ENCODE measurements around the gene RUNX1.
"Not testable (repeated sequence)": the region's sequence is repeated elsewhere in the genome, so short reads cannot be mapped to it uniquely, and the experiment has no call there.

RUNX1 gene

DNA sequence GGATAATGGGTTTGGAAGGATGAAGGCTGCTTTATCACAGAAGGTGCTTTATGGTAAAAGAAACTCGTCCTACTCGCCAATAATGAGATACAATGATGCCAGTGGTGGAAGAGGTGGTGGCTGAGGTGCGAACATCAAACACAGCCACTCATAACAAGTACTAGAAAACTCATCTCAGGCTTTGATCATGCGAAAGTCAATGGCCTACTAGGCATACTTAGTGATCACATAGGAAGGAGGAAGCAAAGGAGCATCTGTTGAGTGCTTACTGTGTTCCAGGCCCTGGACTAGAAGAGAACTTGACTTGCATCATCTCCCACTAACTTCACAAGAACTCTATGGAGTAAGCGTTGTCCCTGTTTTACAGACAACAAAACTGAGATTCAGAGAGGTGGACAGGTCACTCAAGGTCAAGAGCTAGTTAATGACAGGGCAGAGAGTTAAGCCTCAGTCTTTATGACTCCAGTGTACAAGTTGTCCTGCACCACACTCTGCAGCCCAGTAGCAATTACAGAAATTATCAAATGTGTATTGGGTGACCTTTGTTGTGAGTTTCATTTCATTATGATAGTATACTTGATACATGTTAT lies 33.6 kb downstream of the RUNX1 start:
- DNase-seq: peak in 1 of 2 experiments; percentile 44

DNA sequence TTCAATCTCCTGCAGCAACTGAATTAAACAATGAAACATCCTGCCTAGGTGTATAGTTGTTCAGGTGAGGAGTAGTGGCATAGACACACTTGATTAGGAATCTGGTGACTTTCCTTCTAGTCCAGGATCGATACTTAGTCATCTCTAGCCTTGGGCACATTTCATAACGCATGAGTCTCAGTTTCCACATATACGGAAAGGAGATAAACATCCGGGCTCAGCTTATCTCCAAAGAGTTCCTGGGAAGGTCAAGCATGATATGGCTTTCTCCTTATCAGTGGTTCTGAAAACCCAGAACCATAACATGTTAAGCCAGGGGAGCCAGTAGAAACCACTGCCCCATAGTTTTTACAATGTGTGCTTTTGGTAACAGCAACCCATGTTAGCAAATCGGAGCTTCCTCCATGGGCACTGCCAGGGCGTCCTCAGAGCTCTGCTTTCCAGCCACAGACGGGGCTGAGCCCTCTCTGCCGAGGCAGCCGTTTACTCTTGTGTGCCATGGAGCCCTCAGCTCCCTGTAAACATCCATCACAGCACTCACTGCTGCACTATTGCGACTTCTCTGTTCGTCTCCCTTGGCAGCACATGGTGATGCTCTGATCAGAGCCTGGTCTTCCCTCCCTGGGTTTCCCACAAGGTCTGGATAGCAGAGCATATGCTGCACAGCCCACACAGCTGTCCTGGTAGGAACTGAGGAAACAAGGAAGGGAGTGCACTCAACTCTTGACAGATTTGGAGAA lies 34.6 kb downstream of the RUNX1 start:
- peak in 1 of 2 experiments; percentile 30 for DNase-seq

DNA sequence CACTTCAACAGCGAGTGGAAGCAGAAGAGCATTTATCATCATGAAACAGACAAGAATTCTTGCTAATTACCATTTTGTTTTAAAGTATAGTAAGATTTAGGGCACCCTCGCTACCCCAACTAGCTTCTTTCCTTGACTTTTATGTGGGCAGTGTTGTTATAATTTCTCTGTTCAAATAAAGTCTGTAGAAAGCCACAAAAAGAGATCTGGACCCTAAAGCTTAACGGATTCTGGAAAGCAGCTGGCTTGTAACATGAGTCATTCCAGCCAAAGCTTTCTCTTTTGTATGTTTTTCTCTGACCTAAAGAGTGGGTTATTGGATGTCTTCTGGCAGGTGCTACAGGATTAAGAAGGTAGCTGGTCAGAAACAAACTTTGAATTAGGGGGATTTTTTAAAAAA lies 37.4 kb downstream of the RUNX1 start:
- DNase-seq: no peak

DNA sequence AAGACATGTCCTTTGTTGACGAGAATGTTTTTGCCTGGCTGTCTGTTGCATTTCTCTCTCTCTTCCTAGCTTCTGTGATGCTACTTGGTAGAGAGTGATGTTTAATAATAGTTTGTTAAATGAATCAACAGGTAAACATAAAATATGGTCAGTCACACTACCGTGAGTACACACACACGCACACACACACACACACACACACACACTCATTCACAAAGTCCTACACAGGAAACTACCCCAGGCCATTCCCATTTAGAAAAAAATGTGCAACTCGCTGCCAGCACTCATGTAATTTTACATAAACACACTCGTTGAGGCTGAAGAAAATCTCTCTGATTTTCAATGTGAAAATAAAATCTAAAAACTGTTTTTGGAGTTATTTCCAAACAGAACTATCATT lies 38.7 kb downstream of the RUNX1 start:
- DNase-seq: no peak

DNA sequence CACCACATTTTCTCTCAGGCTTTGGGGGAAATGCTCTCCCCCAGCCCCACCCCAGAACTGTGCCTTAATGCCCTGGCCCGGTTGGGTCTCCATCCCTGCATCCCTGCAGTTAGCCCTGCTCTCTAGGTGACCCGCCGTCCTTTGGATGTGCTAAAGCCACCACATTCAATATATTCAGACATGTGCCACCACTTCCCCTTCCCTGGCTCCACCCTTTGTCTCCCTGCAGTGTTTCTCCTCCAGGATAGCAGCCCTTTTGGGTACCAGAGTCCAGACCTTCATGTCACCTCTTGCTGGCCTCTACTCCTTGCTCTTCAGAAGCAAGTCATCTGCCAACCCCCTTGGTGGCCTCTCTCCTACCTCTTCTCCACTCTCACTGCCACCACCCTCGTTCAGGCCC lies 41.8 kb downstream of the RUNX1 start:
- peak in 1 of 2 experiments; percentile 15 for DNase-seq

DNA sequence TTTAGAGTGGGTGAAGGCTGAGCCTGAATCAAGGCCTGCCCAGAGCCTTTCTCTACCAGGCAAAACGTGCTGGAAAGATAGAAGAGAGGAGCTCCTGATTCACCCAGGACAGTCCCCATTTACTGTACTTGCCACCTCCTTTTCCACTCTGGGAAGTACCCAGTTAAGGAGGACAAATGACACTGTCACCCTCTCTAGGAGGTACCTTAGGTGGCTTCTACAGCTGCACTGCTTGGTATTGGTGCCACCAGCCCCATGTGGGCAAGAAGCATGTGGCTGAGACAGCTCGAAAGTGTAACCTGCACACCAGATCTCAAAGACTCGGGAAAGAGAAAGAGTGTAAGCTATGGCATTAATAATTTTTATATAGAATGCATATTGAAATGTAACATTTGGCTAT lies 42.3 kb downstream of the RUNX1 start:
- DNase-seq: peak in 1 of 2 experiments; percentile 17

DNA sequence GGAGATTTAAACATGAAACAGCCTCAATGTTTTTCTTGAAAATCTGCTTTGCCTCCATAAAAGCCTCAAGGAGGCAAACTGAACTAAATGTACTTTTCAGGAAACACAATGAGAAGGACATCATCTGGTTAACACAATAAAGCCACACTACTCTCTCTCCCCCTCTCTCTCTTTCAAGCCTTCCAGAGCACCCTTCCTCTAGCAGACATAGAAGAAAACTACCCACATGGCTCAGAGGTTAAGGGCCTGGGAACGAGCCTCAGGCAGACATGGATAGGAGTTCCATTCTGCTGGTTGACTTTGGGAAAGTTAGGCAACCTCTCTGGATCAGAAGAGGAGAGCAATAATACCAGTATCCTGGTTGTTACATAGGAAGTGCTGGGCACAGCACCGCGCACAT lies 42.9 kb downstream of the RUNX1 start:
- no peak for DNase-seq

DNA sequence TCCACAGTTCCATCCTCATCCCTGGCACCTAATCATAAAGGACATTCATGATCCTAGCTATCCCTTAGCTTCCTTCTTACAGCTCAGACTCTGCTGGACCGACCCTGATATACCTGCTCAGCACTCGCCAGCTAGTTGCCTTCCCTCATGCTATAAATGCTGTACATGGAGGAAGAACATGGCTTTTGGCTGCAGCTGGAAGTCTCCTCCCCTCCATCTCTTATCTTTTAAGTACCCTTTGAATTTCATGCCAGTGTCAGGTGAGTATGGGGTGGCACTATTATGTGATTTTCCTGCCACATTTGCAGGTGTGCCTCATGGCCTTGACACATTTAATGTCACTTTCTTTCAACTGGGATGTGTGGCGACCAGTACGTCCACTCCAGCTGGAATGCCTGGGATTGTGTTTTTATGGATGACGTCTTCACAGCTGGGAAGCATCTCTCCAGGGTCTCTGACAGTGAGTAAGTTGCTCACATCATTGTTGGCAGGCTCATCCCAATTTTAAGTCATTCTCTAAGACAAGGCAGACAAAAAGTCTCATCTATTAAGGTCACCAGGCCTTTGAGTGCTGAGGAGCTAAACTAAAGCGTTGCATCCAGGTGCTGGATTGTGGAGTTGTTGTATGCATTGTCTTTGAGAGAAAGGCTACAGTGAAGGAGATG lies 43.4 kb downstream of the RUNX1 start:
- peak in 1 of 2 experiments; percentile 12 for DNase-seq

DNA sequence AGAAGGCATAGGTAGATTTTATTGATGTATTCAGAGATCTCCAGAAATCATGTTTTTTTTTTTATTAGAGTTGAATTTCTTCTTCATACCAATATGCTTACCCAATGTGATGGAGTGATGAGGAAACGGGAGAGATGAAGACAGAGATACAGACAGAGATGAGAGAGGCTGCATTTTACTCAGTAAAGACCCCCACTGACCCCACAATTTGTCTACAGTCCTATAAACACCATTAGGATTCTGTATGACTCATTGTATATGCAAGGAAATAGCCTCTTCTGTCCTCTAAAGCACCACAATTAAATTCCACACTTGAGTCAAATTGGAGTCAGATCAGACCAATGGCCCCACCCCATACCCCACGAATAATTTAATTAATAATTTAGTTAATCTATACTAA lies 44.0 kb downstream of the RUNX1 start:
- DNase-seq: no peak

DNA sequence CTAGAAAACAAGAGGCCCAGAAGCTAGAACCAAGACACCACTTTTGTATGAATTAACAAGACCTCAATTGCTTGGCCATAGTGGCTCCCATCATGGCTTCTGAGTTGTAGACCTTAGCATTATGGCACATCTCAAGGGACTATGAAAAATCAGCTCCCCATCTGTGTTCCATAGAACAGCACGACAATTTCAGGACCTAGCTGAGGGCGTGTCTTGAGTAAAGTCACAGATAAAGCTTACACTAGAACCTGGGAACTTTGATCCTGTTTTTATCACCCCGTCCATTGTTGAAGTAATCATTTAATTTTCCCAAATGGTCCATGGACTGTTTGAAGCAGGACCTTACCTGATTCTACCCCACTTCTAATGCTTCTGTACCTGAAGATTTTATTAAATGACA lies 44.8 kb downstream of the RUNX1 start:
- peak in 1 of 2 experiments; percentile 10 for DNase-seq

DNA sequence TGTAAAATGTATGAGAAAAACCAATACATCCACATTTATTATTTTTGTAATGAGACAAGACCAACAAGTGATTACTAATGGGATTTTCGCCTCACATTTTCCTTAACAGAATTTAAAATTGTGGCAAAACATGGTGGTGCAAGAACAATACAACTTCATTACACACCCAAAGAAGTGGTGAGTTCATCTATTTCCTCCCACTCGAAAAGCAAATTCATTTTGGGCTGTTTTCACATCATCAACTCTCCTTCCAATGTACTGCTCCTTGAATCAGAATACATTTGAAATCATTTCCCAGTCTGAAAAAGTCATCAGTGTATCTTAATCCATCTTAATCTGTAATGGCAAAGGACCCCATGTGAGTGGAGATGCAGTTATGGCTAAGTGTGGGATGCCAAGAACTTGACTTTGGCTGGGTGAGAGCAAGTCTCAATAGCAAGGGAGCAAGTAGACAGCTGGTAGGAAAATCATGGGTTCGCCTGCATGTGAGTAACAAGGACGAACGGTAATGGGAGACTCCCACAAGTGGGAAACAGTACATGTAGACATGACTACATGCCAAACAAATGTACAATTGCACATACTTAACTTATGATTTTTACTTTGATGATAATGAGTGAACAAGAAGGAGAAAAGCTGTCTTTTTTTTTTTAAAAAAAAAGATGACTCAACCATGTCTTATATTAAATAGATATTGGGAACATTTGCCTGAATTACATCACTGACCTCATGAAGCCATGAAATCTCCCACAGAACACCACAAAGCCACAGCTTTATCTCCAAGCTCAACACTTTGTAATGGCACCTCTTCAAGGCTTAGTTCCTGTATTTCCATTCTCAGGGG lies 46.0 kb downstream of the RUNX1 start:
- peak in 1 of 2 experiments; percentile 26 for DNase-seq

DNA sequence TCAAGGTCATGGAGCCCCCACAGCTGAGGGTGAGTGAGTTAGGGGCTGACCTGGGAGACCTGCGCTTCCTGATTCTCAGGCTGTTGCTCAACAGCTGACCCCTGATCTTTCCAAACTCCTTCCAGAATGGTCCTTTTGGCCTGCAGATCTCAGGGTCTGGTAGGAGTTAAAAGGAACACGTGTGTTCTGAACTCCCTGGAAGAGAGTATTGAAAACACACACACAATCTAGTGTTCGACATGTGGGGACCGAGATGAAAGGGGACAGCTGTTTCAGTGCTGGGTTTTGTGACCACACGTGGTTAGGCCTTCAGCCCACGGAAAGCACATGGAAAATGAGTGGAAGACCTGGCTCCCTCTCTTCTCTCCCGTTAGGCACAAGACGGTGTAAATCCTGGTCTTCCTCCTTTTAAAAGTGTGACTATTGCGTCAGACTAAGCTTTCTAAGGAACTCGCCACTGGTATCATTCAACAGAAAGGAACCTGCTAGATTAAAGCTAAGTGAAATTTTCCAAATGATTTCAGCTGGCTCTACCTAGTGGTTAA lies 49.6 kb downstream of the RUNX1 start:
- peak in 1 of 2 experiments; percentile 22 for DNase-seq

DNA sequence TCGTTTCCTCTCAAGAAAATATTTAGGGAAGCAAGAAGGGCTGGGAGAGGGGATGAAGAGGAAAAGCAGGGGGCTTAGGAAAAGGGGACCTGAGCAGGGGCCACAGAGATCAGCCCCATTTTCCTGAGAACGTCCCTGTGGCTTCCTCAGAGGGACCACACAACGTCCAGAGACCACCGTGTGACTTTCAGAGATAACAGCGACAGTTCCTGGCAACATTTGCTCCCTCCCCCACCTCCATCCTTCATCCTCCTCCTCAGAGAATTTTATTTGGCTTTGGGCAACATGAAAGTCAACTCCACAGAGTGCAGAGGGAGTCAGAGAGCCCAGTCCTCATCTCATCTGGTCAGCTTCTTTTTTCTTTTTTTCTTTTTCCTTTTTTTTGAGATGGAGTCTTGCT lies 50.9 kb downstream of the RUNX1 start:
- DNase-seq: peak in 1 of 2 experiments; percentile 14

DNA sequence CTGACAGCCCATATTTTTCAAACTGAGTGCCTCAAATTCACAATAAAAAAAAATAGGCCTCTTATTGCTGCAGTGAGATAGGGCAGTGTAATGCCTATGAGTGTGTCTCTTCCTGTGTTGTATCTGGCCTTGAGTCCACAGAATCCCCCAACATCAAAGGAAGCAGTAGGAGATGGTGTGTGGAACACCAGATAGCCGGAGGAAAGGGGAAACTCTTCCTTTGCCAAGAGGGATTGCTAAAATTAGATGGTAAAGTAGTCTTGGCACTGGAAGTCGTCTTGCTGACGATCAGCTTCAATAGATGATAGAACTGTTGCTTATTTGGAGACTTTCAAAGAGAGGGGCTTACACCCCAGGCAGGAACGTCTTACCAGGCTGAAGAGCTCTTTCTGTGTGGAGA lies 51.8 kb downstream of the RUNX1 start:
- no peak for DNase-seq

DNA sequence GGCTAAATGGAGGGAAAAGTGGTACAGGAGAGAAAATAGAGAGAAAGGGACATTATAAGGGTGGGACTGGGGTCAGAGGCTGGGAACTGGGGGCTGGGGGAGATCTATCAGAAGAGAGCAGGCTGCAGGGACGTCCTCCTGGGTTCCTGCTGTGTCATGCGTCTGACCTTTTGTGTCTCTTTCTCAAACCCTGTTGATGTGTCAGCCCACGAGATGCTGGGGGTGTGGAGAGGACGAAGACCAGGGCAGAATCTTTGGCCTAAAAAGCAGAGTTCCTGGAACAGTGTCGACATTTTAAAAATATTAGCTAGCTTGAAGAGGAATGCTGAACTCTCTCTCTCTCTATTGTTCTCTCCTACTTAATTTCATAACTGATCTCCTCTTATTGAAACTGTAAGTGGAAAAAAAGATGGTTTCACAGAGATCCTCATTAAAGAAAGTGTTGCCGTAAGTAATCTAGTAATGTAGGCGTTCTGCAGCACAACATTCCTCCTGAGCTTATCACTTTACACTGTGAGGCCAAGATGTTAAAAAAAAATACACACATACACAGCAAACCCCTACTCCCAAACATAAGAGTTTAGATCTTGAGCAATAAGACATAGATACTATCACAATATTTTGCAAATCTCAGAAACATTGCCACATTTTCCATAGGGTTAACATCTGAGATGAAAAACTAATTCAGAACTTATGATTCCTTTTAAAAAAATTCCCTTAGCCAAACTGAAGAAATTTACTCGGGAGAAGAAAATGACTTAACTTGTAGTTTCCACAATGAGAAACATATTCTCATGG lies 52.6 kb downstream of the RUNX1 start:
- DNase-seq: peak in 1 of 2 experiments; percentile 61

DNA sequence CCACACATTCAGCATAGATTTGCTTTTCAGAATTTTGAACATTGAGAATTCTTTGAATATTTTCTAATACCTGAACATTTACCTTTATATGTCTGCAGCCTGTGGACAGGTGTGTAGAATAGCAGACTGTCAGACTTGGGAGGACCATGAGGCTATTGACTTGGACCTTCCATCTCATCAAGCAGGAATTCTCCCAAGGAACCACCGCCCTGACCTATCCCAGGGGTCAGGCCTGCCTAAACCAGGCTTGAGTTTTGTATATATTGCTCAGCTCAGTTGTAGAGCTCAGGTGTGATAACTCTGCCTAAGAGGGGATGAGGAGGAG lies 53.2 kb downstream of the RUNX1 start:
- DNase-seq: no peak

DNA sequence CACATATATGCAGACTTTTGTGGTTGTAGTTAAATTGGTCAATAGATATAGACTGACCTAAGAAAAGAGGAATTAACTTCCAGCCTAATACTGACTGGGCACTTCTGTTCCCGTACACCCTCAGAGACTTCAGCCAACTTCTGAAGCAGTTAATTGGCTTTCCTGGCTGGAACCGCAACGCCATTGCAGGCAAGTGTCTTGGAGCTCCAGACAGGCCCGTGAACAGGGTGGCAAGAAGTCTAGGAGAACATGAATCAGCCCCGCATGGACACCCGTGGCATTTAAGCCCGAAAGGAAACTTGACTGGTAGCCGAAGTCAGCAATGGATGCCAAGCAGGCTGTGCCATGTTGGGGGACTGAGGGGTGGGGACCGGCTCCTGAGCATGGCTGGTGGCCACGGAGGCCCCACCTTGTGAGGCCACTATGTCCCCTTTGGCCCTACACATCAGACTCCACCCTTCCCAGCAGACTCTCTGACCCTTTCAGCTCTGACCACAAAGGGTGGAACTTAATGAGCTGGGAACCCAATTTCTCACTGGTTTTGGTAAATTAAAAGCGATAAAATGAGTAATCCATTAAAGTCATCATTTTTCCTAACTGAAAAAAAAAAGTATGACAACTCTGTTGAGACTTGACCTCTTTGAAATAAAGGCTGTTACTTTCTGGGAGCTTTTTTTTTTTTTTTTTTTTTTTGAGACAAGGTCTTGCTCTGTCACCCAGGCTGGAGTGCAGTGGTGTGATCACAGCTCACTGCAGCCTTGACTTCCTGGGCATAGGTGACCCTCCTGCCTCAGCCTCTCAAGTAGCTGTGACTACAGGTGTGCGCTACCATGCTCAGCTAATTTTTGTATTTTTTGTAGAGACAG lies 54.1 kb downstream of the RUNX1 start:
- peak; percentile 63 to 64 for DNase-seq

DNA sequence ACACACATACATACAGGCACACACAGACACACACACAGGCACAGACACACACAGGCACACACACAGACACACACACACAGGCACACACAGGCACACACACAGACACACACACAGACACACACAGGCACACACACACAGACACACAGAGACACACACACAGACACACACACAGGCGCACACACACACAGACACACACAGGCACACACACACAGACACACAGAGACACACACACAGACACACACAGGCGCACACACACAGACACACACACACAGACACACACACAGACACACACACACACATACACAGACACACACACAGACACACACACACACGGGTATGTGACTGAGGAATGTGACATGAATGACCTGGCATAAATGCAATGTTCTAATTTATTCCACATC lies 55.6 kb downstream of the RUNX1 start:
- not testable (repeated sequence) for DNase-seq

DNA sequence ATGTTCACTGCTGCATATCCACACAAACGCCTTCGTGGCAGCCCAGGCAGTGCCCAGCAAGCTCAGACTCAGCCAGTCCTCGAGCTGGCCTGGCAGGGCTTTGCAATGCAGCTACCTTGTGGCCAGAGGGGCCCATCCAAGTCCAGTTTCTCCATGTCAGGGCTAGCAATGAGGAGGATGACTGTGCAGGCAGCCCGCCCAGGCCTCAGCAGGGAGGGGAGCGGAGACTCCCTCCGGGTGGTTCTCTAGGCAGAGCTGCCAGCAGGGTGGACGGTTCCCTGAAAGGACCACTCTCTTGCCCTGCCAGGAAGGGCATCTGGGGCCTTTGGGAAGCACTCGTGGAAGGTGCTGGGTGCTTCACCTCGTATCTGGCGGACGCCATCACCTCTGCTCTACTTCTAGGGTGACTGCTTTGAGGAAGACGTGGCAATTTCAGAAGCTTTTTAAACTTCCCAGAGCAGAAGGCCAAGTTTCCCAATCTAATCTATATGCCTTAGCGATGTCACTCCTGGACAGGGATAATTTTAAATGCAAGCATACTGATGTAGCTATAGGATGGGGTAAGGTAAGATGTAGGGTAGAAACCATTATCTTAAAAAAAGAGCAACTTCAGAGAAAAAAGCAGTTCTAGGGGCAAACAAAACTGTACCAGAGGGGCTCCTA lies 56.2 kb downstream of the RUNX1 start:
- no peak for DNase-seq

DNA sequence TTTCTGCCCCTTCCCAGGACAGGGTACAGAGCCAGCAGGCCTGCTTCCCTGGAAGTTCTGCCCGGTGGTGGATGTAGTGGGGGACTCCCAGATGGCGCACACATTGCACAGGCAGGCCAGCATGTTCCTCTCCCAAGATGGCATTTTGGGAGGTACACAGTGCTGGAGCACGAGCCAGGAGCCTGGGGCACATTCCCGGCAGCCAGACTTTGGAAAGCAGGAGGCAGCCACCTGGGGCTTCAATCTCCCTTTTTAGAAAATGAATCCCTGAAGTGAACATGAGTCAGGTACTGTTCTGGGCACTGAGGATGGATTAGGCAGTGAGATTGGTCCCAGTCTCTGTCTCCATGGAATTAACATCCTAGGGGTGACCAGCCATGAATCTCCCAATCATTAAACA lies 56.9 kb downstream of the RUNX1 start:
- DNase-seq: no peak
